BLaER1 (cell line): ENCODE data around the gene OSR1.

Experiments used
- H3K27ac ChIP-seq: shearing (Covaris generic); formaldehyde crosslinking; 2 replicates; pipeline ENCODE4 v1.8.1; 2022
- H3K27me3 ChIP-seq: shearing (Covaris generic); formaldehyde crosslinking; 2 replicates; pipeline ENCODE4 v1.8.1; 2022
- H3K36me3 ChIP-seq: shearing (Covaris generic); formaldehyde crosslinking; 2 replicates; pipeline ENCODE4 v1.8.1; 2022
- H3K4me1 ChIP-seq: shearing (Covaris generic); formaldehyde crosslinking; 2 replicates; pipeline ENCODE4 v1.8.1; 2022
- H3K4me2 ChIP-seq: shearing (Covaris generic); formaldehyde crosslinking; 2 replicates; pipeline ENCODE4 v1.8.1; 2022
- H3K4me3 ChIP-seq: shearing (Covaris generic); formaldehyde crosslinking; 2 replicates; pipeline ENCODE4 v1.8.1; 2022
- H3K9ac ChIP-seq: shearing (Covaris generic); formaldehyde crosslinking; 2 replicates; pipeline ENCODE4 v1.8.1; 2022
- H3K9me3 ChIP-seq: shearing (Covaris generic); formaldehyde crosslinking; 2 replicates; pipeline ENCODE4 v1.8.1; 2022
- H4K20me1 ChIP-seq: shearing (Covaris generic); formaldehyde crosslinking; 2 replicates; pipeline ENCODE4 v1.8.1; 2022
- Cebpa-rat ChIP-seq: shearing (Covaris generic); IDR thresholded peaks from 2 replicates; pipeline ENCODE4 v1.8.1; 2022

The OSR1 gene

GRCh38 chr2:19368760-19369159, 10.3 kb upstream of the OSR1 start:
- no peak overlapping the region for H3K4me2 ChIP-seq
- H3K9me3 ChIP-seq: no peaks in the 10 kb centered on the region
- H3K4me1 ChIP-seq: no peaks in the 10 kb centered on the region
- TF ChIP-seq Cebpa-rat: no peak
- no peaks in the 10 kb centered on the region for H4K20me1 ChIP-seq
- H3K27me3 ChIP-seq: peaks cover 13% of the 10 kb centered on the region
- H3K9ac ChIP-seq: no peak overlapping the region
- H3K36me3 ChIP-seq: no peaks in the 10 kb centered on the region
- H3K27ac ChIP-seq: no peak overlapping the region
- no peak overlapping the region for H3K4me3 ChIP-seq

GRCh38 chr2:19367326-19367725, 8.9 kb upstream of the OSR1 start:
- Histone ChIP-seq H4K20me1 (no peaks in the 10 kb centered on the region), H3K4me2 (no peak overlapping the region), H3K4me1 (no peaks in the 10 kb centered on the region), H3K27ac (no peak overlapping the region), H3K4me3 (no peak overlapping the region), H3K9ac (no peak overlapping the region), H3K36me3 (no peaks in the 10 kb centered on the region), H3K9me3 (no peaks in the 10 kb centered on the region), H3K27me3 (peaks cover 27% of the 10 kb centered on the region)
- TF ChIP-seq Cebpa-rat: 0 out of 2 replicates have a peak, but pooled peaks have one; percentile 26

- no peak for TF ChIP-seq Cebpa-rat
- Histone ChIP-seq H3K9ac (no peak overlapping the region), H3K4me3 (no peak overlapping the region), H3K9me3 (peaks cover 13% of the 10 kb centered on the region), H3K4me1 (no peaks in the 10 kb centered on the region), H4K20me1 (peaks cover 4% of the 10 kb centered on the region; the same call in 1 of the 2 replicates), H3K27me3 (peaks cover 49% of the 10 kb centered on the region), H3K4me2 (no peak overlapping the region), H3K27ac (no peak overlapping the region), H3K36me3 (no peaks in the 10 kb centered on the region)
Measured at GRCh38 chr2:19365126-19365525, 6.7 kb upstream of the OSR1 start.

GRCh38 chr2:19364014-19364413, 5.6 kb upstream of the OSR1 start:
- Histone ChIP-seq H3K4me2 (no peak overlapping the region; the same call in 1 of the 2 replicates), H3K27ac (no peak overlapping the region), H3K36me3 (no peaks in the 10 kb centered on the region), H3K9ac (no peak overlapping the region), H4K20me1 (peaks cover 15% of the 10 kb centered on the region; the same call in 1 of the 2 replicates), H3K9me3 (peaks cover 13% of the 10 kb centered on the region), H3K4me1 (no peaks in the 10 kb centered on the region), H3K27me3 (peaks cover 60% of the 10 kb centered on the region), H3K4me3 (no peak overlapping the region)
- no peak for TF ChIP-seq Cebpa-rat

GRCh38 chr2:19363474-19363778, 5.0 kb upstream of the OSR1 start:
- Histone ChIP-seq H4K20me1 (peaks cover 18% of the 10 kb centered on the region; the same call in 1 of the 2 replicates), H3K4me2 (peak overlapping the region; percentile 82), H3K27ac (no peak overlapping the region), H3K9ac (no peak overlapping the region), H3K27me3 (peaks cover 66% of the 10 kb centered on the region), H3K36me3 (no peaks in the 10 kb centered on the region), H3K4me3 (peak overlapping the region; percentile 67), H3K9me3 (peaks cover 13% of the 10 kb centered on the region), H3K4me1 (no peaks in the 10 kb centered on the region)
- no peak for TF ChIP-seq Cebpa-rat

- Histone ChIP-seq H4K20me1 (peaks cover 22% of the 10 kb centered on the region; the same call in 1 of the 2 replicates), H3K4me3 (peak overlapping the region; percentile 67), H3K9ac (no peak overlapping the region), H3K4me2 (peak overlapping the region; percentile 82), H3K27me3 (peaks cover 71% of the 10 kb centered on the region), H3K36me3 (no peaks in the 10 kb centered on the region), H3K4me1 (no peaks in the 10 kb centered on the region), H3K9me3 (peaks cover 18% of the 10 kb centered on the region), H3K27ac (no peak overlapping the region)
- TF ChIP-seq Cebpa-rat: no peak
Measured at GRCh38 chr2:19362755-19363473, 4.5 kb upstream of the OSR1 start.

GRCh38 chr2:19362094-19362754, 3.8 kb upstream of the OSR1 start:
- Histone ChIP-seq H3K4me1 (no peaks in the 10 kb centered on the region), H3K27me3 (peaks cover 78% of the 10 kb centered on the region), H3K4me2 (peak overlapping the region; percentile 82), H3K27ac (no peak overlapping the region), H3K9me3 (peaks cover 24% of the 10 kb centered on the region), H3K9ac (no peak overlapping the region), H3K36me3 (no peaks in the 10 kb centered on the region), H4K20me1 (peaks cover 28% of the 10 kb centered on the region; the same call in 1 of the 2 replicates), H3K4me3 (peak overlapping the region; percentile 67)
- no peak for TF ChIP-seq Cebpa-rat

GRCh38 chr2:19361325-19361990, 3.0 kb upstream of the OSR1 start:
- Histone ChIP-seq H3K9ac (no peak overlapping the region), H3K9me3 (peaks cover 32% of the 10 kb centered on the region), H4K20me1 (peaks cover 36% of the 10 kb centered on the region; the same call in 1 of the 2 replicates), H3K4me2 (peak overlapping the region; percentile 82; the same call in 1 of the 2 replicates), H3K4me3 (peak overlapping the region; percentile 67), H3K27ac (no peak overlapping the region), H3K27me3 (peaks cover 86% of the 10 kb centered on the region), H3K36me3 (no peaks in the 10 kb centered on the region), H3K4me1 (no peaks in the 10 kb centered on the region)
- no peak for TF ChIP-seq Cebpa-rat

GRCh38 chr2:19360966-19361321, 2.5 kb upstream of the OSR1 start:
- Histone ChIP-seq H4K20me1 (peaks cover 41% of the 10 kb centered on the region; the same call in 1 of the 2 replicates), H3K27me3 (peaks cover 91% of the 10 kb centered on the region), H3K4me3 (no peak overlapping the region), H3K4me2 (no peak overlapping the region), H3K9me3 (peaks cover 37% of the 10 kb centered on the region), H3K9ac (no peak overlapping the region), H3K4me1 (no peaks in the 10 kb centered on the region), H3K36me3 (no peaks in the 10 kb centered on the region), H3K27ac (no peak overlapping the region)
- no peak for TF ChIP-seq Cebpa-rat
